HCT116 (cell line): ENCODE data around the gene PGBD5. TPM values are rescaled to one million over a fixed set of nuclear protein-coding genes. Genes with fewer than 3 reads are reported as not detected.

Experiments
- ATAC-seq: fragments of 200-7000 bp; cut with Tn5 transposase; 2 replicates; pipeline ENCODE4 v1.9.1; 2020; ENCODE audit warnings: mild to moderate bottlenecking, moderate library complexity
- BruUV-seq: library from RNA; stranded (reverse); fragments of 400-500 nt; replicated peaks from 2 replicates; lab custom pipeline; 2021; lab: Mats Ljungman, UMichigan
- CTCF ChIA-PET: fragments of 300-600 bp; sonication (Branson Sonifier 250); formaldehyde crosslinking; loops from one replicate; lab custom pipeline; 2021; ENCODE audit warnings: antibody characterized with exemption; lab: Charles Lee
- POLR2A ChIA-PET: fragments of 300-600, 350-600 bp; sonication (Branson Sonifier 250); formaldehyde crosslinking; loops from one replicate; lab custom pipeline; 2021; ENCODE audit warnings: antibody characterized with exemption; lab: Charles Lee
- RAD21 ChIA-PET, 2 experiments: fragments of 300-600 bp; sonication (Branson Sonifier 250); formaldehyde crosslinking; loops; one replicate each; lab custom pipeline; 2023; ENCODE audit warnings: low total read pairs in 2 of 2; ENCODE audit not compliant: uncharacterized antibody in 2 of 2, unreplicated experiment in 2 of 2, low non-redundant PET in 1 of 2; lab: Charles Lee
- DNase-seq: peaks from one replicate; pipeline ENCODE4 v3.0.0-alpha.2; 2010; ENCODE audit warnings: low read depth, low spot score
- H2AFZ ChIP-seq: fragments of 200-600 bp; shearing (Covaris generic), sonication (generic); 2 replicates; pipeline ENCODE4 v1.6.1; 2017; ENCODE audit warnings: low read depth, mixed run types, mixed read lengths, antibody characterized with exemption, low read length; ENCODE audit not compliant: poor library complexity, severe bottlenecking
- H3K27ac ChIP-seq: 2 replicates; pipeline ENCODE4 v1.5.1; 2012; ENCODE audit warnings: low read depth, low read length
- H3K27me3 ChIP-seq: fragments of 200-600 bp; sonication (generic); 2 replicates; pipeline ENCODE4 v1.6.1; 2016; ENCODE audit warnings: mixed run types, low read length, mixed read lengths; ENCODE audit not compliant: insufficient read depth
- H3K36me3 ChIP-seq, 2 experiments: fragments of 200-500 bp in 1 of 2; fragments of 200-600 bp in 1 of 2; sonication (Bioruptor generic) in 1 of 2; sonication (generic) in 1 of 2; 2 replicates each; pipeline versions ENCODE4 v1.5.1 to v1.6.1; 2014 to 2016; ENCODE audit warnings: low read length in 2 of 2, inconsistent platforms in 1 of 2, mixed read lengths in 1 of 2, mixed run types in 1 of 2; ENCODE audit not compliant: insufficient read depth in 2 of 2, control insufficient read depth in 1 of 2
- H3K4me1 ChIP-seq, 2 experiments: fragments of 200-600 bp in 1 of 2; sonication (generic) in 1 of 2; 2 replicates each; pipeline versions ENCODE4 v1.5.1 to v1.6.1; 2012 to 2017; ENCODE audit warnings: low read length in 2 of 2, inconsistent platforms in 1 of 2, mild to moderate bottlenecking in 1 of 2, mixed read lengths in 1 of 2, mixed run types in 1 of 2, moderate library complexity in 1 of 2; ENCODE audit not compliant: insufficient read depth in 2 of 2, control insufficient read depth in 1 of 2
- H3K4me2 ChIP-seq: fragments of 200-600 bp; sonication (generic); 2 replicates; pipeline ENCODE4 v1.6.1; 2017; ENCODE audit warnings: mixed run types, low read length, mixed read lengths
- H3K4me3 ChIP-seq, 2 experiments: fragments of 200-600 bp in 1 of 2; sonication (generic) in 1 of 2; replicated peaks in 1 of 2; 2 replicates each; pipeline ENCODE4 v1.5.1; 2011 to 2016; ENCODE audit warnings: low read length in 2 of 2, control low read depth in 1 of 2, low read depth in 1 of 2, mild to moderate bottlenecking in 1 of 2, mixed read lengths in 1 of 2, mixed run types in 1 of 2
- H3K79me2 ChIP-seq: fragments of 200-600 bp; sonication (generic); 2 replicates; pipeline ENCODE4 v1.6.1; 2017; ENCODE audit warnings: mild to moderate bottlenecking, mixed run types, low read length, moderate library complexity, mixed read lengths; ENCODE audit not compliant: insufficient read depth
- H3K9ac ChIP-seq: fragments of 200-600 bp; sonication (generic); 2 replicates; pipeline ENCODE4 v1.6.1; 2016; ENCODE audit warnings: low read length, mixed read lengths
- H3K9me2 ChIP-seq: fragments of 200-600 bp; sonication (generic), shearing (Covaris generic); 2 replicates; pipeline ENCODE4 v1.6.1; 2017; ENCODE audit warnings: mixed run types, mild to moderate bottlenecking, moderate library complexity; ENCODE audit not compliant: insufficient read depth
- H3K9me3 ChIP-seq, 2 experiments: fragments of 200-500 bp in 1 of 2; fragments of 200-600 bp in 1 of 2; sonication (Bioruptor generic) in 1 of 2; sonication (generic) in 1 of 2; 2 replicates each; pipeline ENCODE4 v1.6.1; 2014 to 2017; ENCODE audit warnings: low read length in 2 of 2, mixed read lengths in 2 of 2, inconsistent platforms in 1 of 2, low read depth in 1 of 2, mild to moderate bottlenecking in 1 of 2, mixed run types in 1 of 2, moderate library complexity in 1 of 2; ENCODE audit not compliant: control insufficient read depth in 1 of 2, insufficient read depth in 1 of 2
- H4K20me1 ChIP-seq: fragments of 200-600 bp; sonication (generic), shearing (Covaris generic); 2 replicates; pipeline ENCODE4 v1.6.1; 2017; ENCODE audit warnings: mixed run types, mild to moderate bottlenecking, moderate library complexity; ENCODE audit not compliant: insufficient read depth
- CBX3 ChIP-seq: IDR thresholded peaks from 2 replicates; pipeline ENCODE4 v1.6.1; 2012; ENCODE audit warnings: low read depth
- CEBPB ChIP-seq: IDR thresholded peaks from 2 replicates; pipeline ENCODE4 v1.6.1; 2012; ENCODE audit warnings: low read depth
- EGR1 ChIP-seq: IDR thresholded peaks from 2 replicates; pipeline ENCODE4 v1.6.1; 2012; ENCODE audit warnings: low read depth
- EZH2 ChIP-seq: fragments of 200-600 bp; sonication (generic); IDR thresholded peaks from 2 replicates; pipeline ENCODE4 v1.6.1; 2017; ENCODE audit warnings: antibody characterized with exemption, mixed run types
- JUND ChIP-seq: IDR thresholded peaks from 2 replicates; pipeline ENCODE4 v1.6.1; 2012
- POLR2A ChIP-seq: IDR thresholded peaks from 2 replicates; pipeline ENCODE4 v1.7.0; 2011; ENCODE audit warnings: borderline replicate concordance; ENCODE audit not compliant: insufficient read depth, insufficient read length; ENCODE audit errors: extremely low read depth
- POLR2AphosphoS5 ChIP-seq: IDR thresholded peaks from 2 replicates; pipeline ENCODE4 v1.6.1; 2011; ENCODE audit warnings: mild to moderate bottlenecking, low read depth, low read length, moderate library complexity
- SIN3A ChIP-seq: IDR thresholded peaks from 2 replicates; pipeline ENCODE4 v1.6.1; 2012; ENCODE audit warnings: low read depth
- SRF ChIP-seq: IDR thresholded peaks from 2 replicates; pipeline ENCODE4 v1.6.1; 2012; ENCODE audit warnings: low read depth
- intact Hi-C: fragments of 100-400 bp; cut with micrococcal nuclease; formaldehyde crosslinking; loops from 2 replicates; pipeline ENCODE4 v1.10.0; 2022
- total RNA-seq: library from RNA; stranded (reverse); gene quantifications from one replicate; pipeline ENCODE4 v1.2.1, GENCODE V29; 2021; ENCODE audit not compliant: unreplicated experiment
- TF ChIP-seq, protein P1 (sequence below): IDR thresholded peaks from 2 replicates; pipeline ENCODE4 v1.6.1; 2012
- TF ChIP-seq, protein P2 (sequence below): IDR thresholded peaks from 2 replicates; pipeline ENCODE4 v1.6.1; 2012
- TF ChIP-seq, protein P3 (sequence below): IDR thresholded peaks from 2 replicates; pipeline ENCODE4 v1.6.1; 2012; ENCODE audit warnings: low read depth

Gene PGBD5
- total RNA-seq, 1 experiment from 2014 or later = 0.27 TPM

DNA sequence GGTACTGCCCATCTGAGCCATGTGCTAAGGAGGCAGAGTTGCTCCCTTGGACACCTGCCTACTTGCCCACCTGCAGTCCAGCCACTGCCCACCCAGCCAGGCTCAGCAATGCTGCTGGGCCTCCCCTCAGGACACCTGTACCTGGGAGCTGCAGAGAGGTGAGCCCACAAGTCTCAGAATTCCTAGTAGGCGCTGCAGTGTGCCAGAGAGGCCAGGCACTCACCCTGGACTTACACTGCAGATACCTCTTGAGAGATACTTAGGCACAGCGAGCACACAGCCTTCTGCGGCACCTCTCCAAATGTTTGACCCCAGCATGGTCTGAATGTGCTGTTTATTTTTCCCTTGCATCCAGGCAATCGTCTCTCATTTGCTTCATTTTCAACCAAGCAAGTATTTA is 71.0 kb downstream of the PGBD5 start:
- no peaks in the 10 kb centered on the region for H3K9me3 ChIP-seq
- BruUV-seq = no TSS peak
- no peaks in the 10 kb centered on the region for H3K36me3 ChIP-seq
- no peak overlapping the region for H3K27ac ChIP-seq
- H3K79me2 ChIP-seq = no peaks in the 10 kb centered on the region
- no peak overlapping the region for H3K4me3 ChIP-seq
- H4K20me1 ChIP-seq = no peaks in the 10 kb centered on the region
- ChIA-PET POLR2A (no interaction called here), CTCF (no interaction called here), RAD21 (no interaction called here)
- no peaks in the 10 kb centered on the region for H3K9me2 ChIP-seq
- no peak overlapping the region for H3K4me2 ChIP-seq
- H2AFZ ChIP-seq = no peak overlapping the region
- intact Hi-C loops = no loop called here
- H3K4me1 ChIP-seq = peaks cover 0 to 4% of the 10 kb centered on the region in 2 experiments; a peak in 1 of 4 replicates
- DNase-seq = no peak
- no peak for ATAC-seq
- no peaks in the 10 kb centered on the region for H3K27me3 ChIP-seq
- no peak overlapping the region for H3K9ac ChIP-seq
- no peak for TF ChIP-seq CEBPB
- TF ChIP-seq CBX3 = no peak
- TF ChIP-seq, protein P1, sequence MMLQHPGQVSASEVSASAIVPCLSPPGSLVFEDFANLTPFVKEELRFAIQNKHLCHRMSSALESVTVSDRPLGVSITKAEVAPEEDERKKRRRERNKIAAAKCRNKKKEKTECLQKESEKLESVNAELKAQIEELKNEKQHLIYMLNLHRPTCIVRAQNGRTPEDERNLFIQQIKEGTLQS = no peak
- TF ChIP-seq, protein P2, sequence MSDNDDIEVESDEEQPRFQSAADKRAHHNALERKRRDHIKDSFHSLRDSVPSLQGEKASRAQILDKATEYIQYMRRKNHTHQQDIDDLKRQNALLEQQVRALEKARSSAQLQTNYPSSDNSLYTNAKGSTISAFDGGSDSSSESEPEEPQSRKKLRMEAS = no peak
- TF ChIP-seq EGR1 = no peak
- no peak for TF ChIP-seq JUND
- TF ChIP-seq, protein P3, sequence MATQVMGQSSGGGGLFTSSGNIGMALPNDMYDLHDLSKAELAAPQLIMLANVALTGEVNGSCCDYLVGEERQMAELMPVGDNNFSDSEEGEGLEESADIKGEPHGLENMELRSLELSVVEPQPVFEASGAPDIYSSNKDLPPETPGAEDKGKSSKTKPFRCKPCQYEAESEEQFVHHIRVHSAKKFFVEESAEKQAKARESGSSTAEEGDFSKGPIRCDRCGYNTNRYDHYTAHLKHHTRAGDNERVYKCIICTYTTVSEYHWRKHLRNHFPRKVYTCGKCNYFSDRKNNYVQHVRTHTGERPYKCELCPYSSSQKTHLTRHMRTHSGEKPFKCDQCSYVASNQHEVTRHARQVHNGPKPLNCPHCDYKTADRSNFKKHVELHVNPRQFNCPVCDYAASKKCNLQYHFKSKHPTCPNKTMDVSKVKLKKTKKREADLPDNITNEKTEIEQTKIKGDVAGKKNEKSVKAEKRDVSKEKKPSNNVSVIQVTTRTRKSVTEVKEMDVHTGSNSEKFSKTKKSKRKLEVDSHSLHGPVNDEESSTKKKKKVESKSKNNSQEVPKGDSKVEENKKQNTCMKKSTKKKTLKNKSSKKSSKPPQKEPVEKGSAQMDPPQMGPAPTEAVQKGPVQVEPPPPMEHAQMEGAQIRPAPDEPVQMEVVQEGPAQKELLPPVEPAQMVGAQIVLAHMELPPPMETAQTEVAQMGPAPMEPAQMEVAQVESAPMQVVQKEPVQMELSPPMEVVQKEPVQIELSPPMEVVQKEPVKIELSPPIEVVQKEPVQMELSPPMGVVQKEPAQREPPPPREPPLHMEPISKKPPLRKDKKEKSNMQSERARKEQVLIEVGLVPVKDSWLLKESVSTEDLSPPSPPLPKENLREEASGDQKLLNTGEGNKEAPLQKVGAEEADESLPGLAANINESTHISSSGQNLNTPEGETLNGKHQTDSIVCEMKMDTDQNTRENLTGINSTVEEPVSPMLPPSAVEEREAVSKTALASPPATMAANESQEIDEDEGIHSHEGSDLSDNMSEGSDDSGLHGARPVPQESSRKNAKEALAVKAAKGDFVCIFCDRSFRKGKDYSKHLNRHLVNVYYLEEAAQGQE = no peak
- no peak for TF ChIP-seq POLR2AphosphoS5
- no peak for TF ChIP-seq SRF
- TF ChIP-seq SIN3A = no peak
- TF ChIP-seq POLR2A = no peak
- TF ChIP-seq EZH2 = no peak
- TF ChIP-seq, all 23 proteins: peak for 0
